A673 (cell line): ENCODE data around the gene PTGES3. TPM values are rescaled to one million over a fixed set of nuclear protein-coding genes. Genes with fewer than 3 reads are reported as not detected.

ENCODE experiments used
- BruUV-seq: library from RNA; stranded (reverse); fragments of 400-500 nt; replicated peaks from 2 replicates; lab custom pipeline; 2021; lab: Mats Ljungman, UMichigan
- CTCF ChIA-PET: fragments of 300-600 bp; sonication (Branson Sonifier 250); formaldehyde crosslinking; loops from one replicate; lab custom pipeline; 2022; ENCODE audit warnings: antibody characterized with exemption; lab: Charles Lee
- POLR2A ChIA-PET: fragments of 300-600 bp; sonication (Branson Sonifier 250); formaldehyde crosslinking; loops from one replicate; lab custom pipeline; 2022; ENCODE audit warnings: antibody characterized with exemption; ENCODE audit not compliant: low non-redundant PET; lab: Charles Lee
- DNase-seq: peaks from one replicate; pipeline ENCODE4 v3.0.0-alpha.2; 2015; ENCODE audit warnings: low spot score
- H3K27ac ChIP-seq: fragments of 200-600 bp; sonication (generic); 2 replicates; pipeline ENCODE4 v1.5.1; 2016; ENCODE audit warnings: mixed run types, low read depth, mild to moderate bottlenecking, mixed read lengths, antibody characterized with exemption, low read length; ENCODE audit not compliant: poor library complexity, severe bottlenecking
- H3K27me3 ChIP-seq: fragments of 200-600 bp; sonication (generic); replicated peaks from 2 replicates; pipeline ENCODE4 v1.6.1; 2017; ENCODE audit warnings: mixed run types, low read depth, mild to moderate bottlenecking, mixed read lengths, antibody characterized with exemption, low read length; ENCODE audit not compliant: insufficient read depth, poor library complexity
- H3K36me3 ChIP-seq: fragments of 200-600 bp; sonication (generic); 2 replicates; pipeline ENCODE4 v1.6.1; 2016; ENCODE audit warnings: mixed run types, mild to moderate bottlenecking, mixed read lengths, antibody characterized with exemption, low read length; ENCODE audit not compliant: insufficient read depth, poor library complexity, severe bottlenecking
- H3K4me1 ChIP-seq: fragments of 200-600 bp; sonication (generic); 2 replicates; pipeline ENCODE4 v1.6.1; 2017; ENCODE audit warnings: mixed run types, mild to moderate bottlenecking, mixed read lengths, antibody characterized with exemption, low read length; ENCODE audit not compliant: insufficient read depth, poor library complexity, severe bottlenecking
- H3K4me3 ChIP-seq: fragments of 200-600 bp; sonication (generic); 2 replicates; pipeline ENCODE4 v1.5.1; 2016; ENCODE audit warnings: low read depth, mixed run types, mild to moderate bottlenecking, mixed read lengths, low read length; ENCODE audit not compliant: poor library complexity, severe bottlenecking
- H3K9me3 ChIP-seq: fragments of 200-600 bp; sonication (generic); 2 replicates; pipeline ENCODE4 v1.6.1; 2016; ENCODE audit warnings: mixed run types, low read depth, mild to moderate bottlenecking, mixed read lengths, antibody characterized with exemption, low read length; ENCODE audit not compliant: poor library complexity, severe bottlenecking
- CTCF ChIP-seq: fragments of 300-800, 200-600 bp; sonication (generic); conservative IDR thresholded peaks from 2 replicates; pipeline ENCODE4 v1.5.1; 2017; ENCODE audit warnings: low read depth, mild to moderate bottlenecking, antibody characterized with exemption, low read length, moderate library complexity, mixed read lengths
- EZH2 ChIP-seq: fragments of 200-600 bp; sonication (generic); IDR thresholded peaks from 2 replicates; pipeline ENCODE4 v1.6.1; 2017; ENCODE audit warnings: borderline replicate concordance, low read depth, mild to moderate bottlenecking, mixed read lengths, antibody characterized with exemption, low read length; ENCODE audit not compliant: poor library complexity, severe bottlenecking
- intact Hi-C: fragments of 100-400 bp; cut with micrococcal nuclease; formaldehyde crosslinking; loops from one replicate; pipeline ENCODE4 v1.10.0; 2022; ENCODE audit not compliant: unreplicated experiment
- total RNA-seq: library from RNA; stranded (reverse); gene quantifications from 2 replicates; pipeline ENCODE4 v1.2.3, GENCODE V29; 2021

Gene PTGES3
- total RNA-seq, 1 experiment from 2014 or later: 450 TPM

- peaks cover 42% of the 10 kb centered on the region for H3K36me3 ChIP-seq
- no peaks in the 10 kb centered on the region for H3K4me1 ChIP-seq
- BruUV-seq: no TSS peak
- POLR2A ChIA-PET: no interaction called here
- no peak overlapping the region for H3K4me3 ChIP-seq
- no peak for DNase-seq
- intact Hi-C loops: no loop called here
- CTCF ChIA-PET: no interaction called here
- TF ChIP-seq CTCF: no peak
- TF ChIP-seq EZH2: no peak
- H3K27ac ChIP-seq: no peak overlapping the region
- no peaks in the 10 kb centered on the region for H3K9me3 ChIP-seq
- H3K27me3 ChIP-seq: no peaks in the 10 kb centered on the region
Observed at GRCh38 chr12:56677680-56678079, 10.4 kb downstream of the PTGES3 start.

GRCh38 chr12:56676851-56677580, 11.1 kb downstream of the PTGES3 start:
- Histone ChIP-seq H3K27me3 (no peaks in the 10 kb centered on the region), H3K36me3 (peaks cover 44% of the 10 kb centered on the region), H3K27ac (no peak overlapping the region), H3K4me1 (no peaks in the 10 kb centered on the region), H3K4me3 (no peak overlapping the region), H3K9me3 (no peaks in the 10 kb centered on the region)
- ChIA-PET CTCF (no interaction called here), POLR2A (interaction anchor here (0.7 kb wide), 1 partner anchor 24 kb away, joined by 17 read pairs; no protein-coding TSS in a partner anchor)
- BruUV-seq: no TSS peak
- DNase-seq: no peak
- intact Hi-C loops: no loop called here
- TF ChIP-seq CTCF (no peak), EZH2 (no peak)

GRCh38 chr12:56671608-56672007, 16.5 kb downstream of the PTGES3 start:
- ChIA-PET POLR2A (no interaction called here), CTCF (no interaction called here)
- intact Hi-C loops: no loop called here
- DNase-seq: no peak
- BruUV-seq: no TSS peak
- Histone ChIP-seq H3K27me3 (no peaks in the 10 kb centered on the region), H3K4me1 (no peaks in the 10 kb centered on the region), H3K27ac (no peak overlapping the region), H3K9me3 (no peaks in the 10 kb centered on the region), H3K4me3 (no peak overlapping the region), H3K36me3 (peaks cover 71% of the 10 kb centered on the region)
- TF ChIP-seq CTCF: no peak
- TF ChIP-seq EZH2: no peak
